Psoas muscle (tissue), 8 donors: ENCODE measurements around the gene ARFGAP3. TPM values are rescaled to one million over a fixed set of nuclear protein-coding genes. Genes with fewer than 3 reads are reported as not detected.

Experiments used
- ATAC-seq, 4 donors: fragments of 200-7000 bp; cut with Tn5 transposase; one replicate each; pipeline ENCODE4 v1.9.1; 2020; ENCODE audit warnings: moderate library complexity in 3 of 4, mild to moderate bottlenecking in 2 of 4
- DNase-seq, 2 donors: peaks; one replicate each; pipeline ENCODE4 v3.0.0-alpha.2; 2020
- H3K27ac ChIP-seq: fragments of 200-600 bp; one replicate; pipeline ENCODE4 v1.8.0; 2022
- H3K27me3 ChIP-seq, 3 donors: fragments of 200-600 bp in 1 of 3; one replicate each; pipeline versions ENCODE4 v1.6.1 to v1.8.0; 2013 to 2022; ENCODE audit warnings: low read length in 2 of 3, mild to moderate bottlenecking in 2 of 3, moderate library complexity in 1 of 3; ENCODE audit not compliant: insufficient read depth in 3 of 3
- H3K36me3 ChIP-seq, 2 donors: fragments of 200-600 bp in 1 of 2; one replicate each; pipeline versions ENCODE4 v1.6.1 to v1.8.0; 2013 to 2022; ENCODE audit warnings: low read depth in 1 of 2, mild to moderate bottlenecking in 1 of 2, moderate library complexity in 1 of 2; ENCODE audit not compliant: insufficient read depth in 1 of 2
- H3K4me1 ChIP-seq: fragments of 200-600 bp; one replicate; pipeline ENCODE4 v1.8.0; 2022
- H3K4me3 ChIP-seq: fragments of 200-600 bp; one replicate; pipeline ENCODE4 v1.8.0; 2022; ENCODE audit warnings: mild to moderate bottlenecking
- H3K9me3 ChIP-seq: fragments of 200-600 bp; one replicate; pipeline ENCODE4 v1.8.0; 2022
- WGBS, 3 donors: extraction: QIAGEN DNeasy Blood & Tissue Kit; methylation state at CpG; one replicate each; pipeline versions ENCODE4 v1.1.6 to v1.1.7; 2013; 5-methylcytosine and 5-hydroxymethylcytosine counted together
- intact Hi-C, 2 donors: fragments of 100-400 bp; cut with DNase I; formaldehyde crosslinking; loops; one replicate each; pipeline versions ENCODE4 v1.11.0 to v1.14.2; 2022
- polyA plus RNA-seq, 3 donors: library from polyadenylated mRNA; stranded (reverse); fragments of 200-250 nt; gene quantifications; one replicate each; pipeline ENCODE4 v1.2.3, GENCODE V29; 2013
- total RNA-seq, 4 donors: library from RNA; stranded (reverse); fragmentation: NEBNext Ultra II Directional in 2 of 4; extraction: Animal tissue kit (Norgen Biotek cat#: 25700) in 2 of 4; gene quantifications; one replicate each; pipeline versions ENCODE4 v1.2.1 to v1.2.4, GENCODE V29; 2021 to 2023
- TF ChIP-seq, protein P1 (sequence below): fragments of 200-600 bp; IDR thresholded peaks from one replicate; pipeline ENCODE4 v1.8.0; 2022; ENCODE audit warnings: antibody characterized with exemption
- donor health status: healthy with polysubstance abuse.
- donor health status: DM: no; HTN: no; CAD: no; lungs with moderate emphysema.
- donor health status: Bipolar disorder and iron deficiency.
- donor health status: healthy.
- donor health status: DM: yes; HTN: yes; CAD: no.
- donor health status: DM: no; HTN: no; CAD: no.
- donor health status: DM: no; HTN: no; CAD: no.
- donor health status: DM: yes; HTN: yes; CAD: no.

The ARFGAP3 gene
- total and polyA plus RNA-seq, 7 donors = 18.4 to 36.1 (median 23.8) TPM

- no peak for ATAC-seq
- Histone ChIP-seq H3K36me3 (peaks cover 0 to 56% of the 10 kb centered on the region in 2 donors), H3K9me3 (no peaks in the 10 kb centered on the region), H3K4me3 (no peak overlapping the region), H3K27ac (peak overlapping the region; percentile 76), H3K4me1 (peaks cover 32% of the 10 kb centered on the region), H3K27me3 (no peaks in the 10 kb centered on the region)
- 59 to 71% (median 70%) methylated on average over 33 of the region's 33 CpGs for WGBS, 3 donors
- intact Hi-C loops = loop anchor here in 1 of 2 donors (5.0 kb wide), 5 partner anchors 32 to 222 kb away; partner anchors contain the start of gene PACSIN2
- no peak for DNase-seq
- TF ChIP-seq, protein P1, sequence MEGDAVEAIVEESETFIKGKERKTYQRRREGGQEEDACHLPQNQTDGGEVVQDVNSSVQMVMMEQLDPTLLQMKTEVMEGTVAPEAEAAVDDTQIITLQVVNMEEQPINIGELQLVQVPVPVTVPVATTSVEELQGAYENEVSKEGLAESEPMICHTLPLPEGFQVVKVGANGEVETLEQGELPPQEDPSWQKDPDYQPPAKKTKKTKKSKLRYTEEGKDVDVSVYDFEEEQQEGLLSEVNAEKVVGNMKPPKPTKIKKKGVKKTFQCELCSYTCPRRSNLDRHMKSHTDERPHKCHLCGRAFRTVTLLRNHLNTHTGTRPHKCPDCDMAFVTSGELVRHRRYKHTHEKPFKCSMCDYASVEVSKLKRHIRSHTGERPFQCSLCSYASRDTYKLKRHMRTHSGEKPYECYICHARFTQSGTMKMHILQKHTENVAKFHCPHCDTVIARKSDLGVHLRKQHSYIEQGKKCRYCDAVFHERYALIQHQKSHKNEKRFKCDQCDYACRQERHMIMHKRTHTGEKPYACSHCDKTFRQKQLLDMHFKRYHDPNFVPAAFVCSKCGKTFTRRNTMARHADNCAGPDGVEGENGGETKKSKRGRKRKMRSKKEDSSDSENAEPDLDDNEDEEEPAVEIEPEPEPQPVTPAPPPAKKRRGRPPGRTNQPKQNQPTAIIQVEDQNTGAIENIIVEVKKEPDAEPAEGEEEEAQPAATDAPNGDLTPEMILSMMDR = no peak
Measured at GRCh38 chr22:42869888-42870480, 12.9 kb upstream of the ARFGAP3 start.

DNA sequence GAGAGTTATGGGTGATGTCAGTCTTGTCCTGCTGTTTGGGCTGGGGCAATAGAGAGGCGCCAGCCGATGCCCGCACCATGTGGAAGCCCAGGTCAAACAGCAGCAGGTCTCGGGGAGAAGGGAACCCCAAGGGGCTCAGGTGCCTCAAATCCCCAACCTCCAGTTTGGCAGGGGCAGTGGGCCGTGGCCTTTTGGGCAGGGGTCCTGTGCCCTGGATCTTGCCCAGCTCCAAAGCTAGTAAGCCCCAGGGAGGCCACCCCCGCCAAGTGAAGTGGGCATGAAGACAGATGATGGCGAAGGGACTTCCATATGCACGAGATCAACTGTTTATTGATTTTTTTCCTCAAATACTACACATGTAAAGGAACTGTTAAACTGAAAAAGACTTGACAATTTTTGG, 12.4 kb upstream of the ARFGAP3 start:
- TF ChIP-seq, protein P1 = no peak
- Histone ChIP-seq H3K27me3 (no peaks in the 10 kb centered on the region), H3K4me1 (peaks cover 32% of the 10 kb centered on the region), H3K36me3 (peaks cover 0 to 51% of the 10 kb centered on the region in 2 donors), H3K4me3 (no peak overlapping the region), H3K9me3 (no peaks in the 10 kb centered on the region), H3K27ac (peak overlapping the region; percentile 76)
- no peak for ATAC-seq
- no peak for DNase-seq
- 87 to 89% (median 88%) methylated on average over 8 of the region's 8 CpGs for WGBS, 3 donors
- intact Hi-C loops = loop anchor here in 1 of 2 donors (5.0 kb wide), 5 partner anchors 33 to 223 kb away; partner anchors contain the start of gene PACSIN2

- intact Hi-C loops = loop anchor here in 1 of 2 donors (5.0 kb wide), 5 partner anchors 34 to 224 kb away; partner anchors contain the start of gene PACSIN2
- TF ChIP-seq, protein P1 = no peak
- ATAC-seq (peak; percentile 80 to 89 (median 84)), DNase-seq (peak; percentile 75 to 91)
- WGBS, 3 donors = 37 to 42% (median 39%) methylated on average over 16 of the region's 16 CpGs
- H3K27ac ChIP-seq = peak overlapping the region; percentile 76
- peaks cover 32% of the 10 kb centered on the region for H3K4me1 ChIP-seq
- H3K4me3 ChIP-seq = no peak overlapping the region
- H3K9me3 ChIP-seq = no peaks in the 10 kb centered on the region
- H3K36me3 ChIP-seq = peaks cover 0 to 44% of the 10 kb centered on the region in 2 donors
- no peaks in the 10 kb centered on the region for H3K27me3 ChIP-seq
Measured at GRCh38 chr22:42868751-42869251, 11.7 kb upstream of the ARFGAP3 start.

DNA sequence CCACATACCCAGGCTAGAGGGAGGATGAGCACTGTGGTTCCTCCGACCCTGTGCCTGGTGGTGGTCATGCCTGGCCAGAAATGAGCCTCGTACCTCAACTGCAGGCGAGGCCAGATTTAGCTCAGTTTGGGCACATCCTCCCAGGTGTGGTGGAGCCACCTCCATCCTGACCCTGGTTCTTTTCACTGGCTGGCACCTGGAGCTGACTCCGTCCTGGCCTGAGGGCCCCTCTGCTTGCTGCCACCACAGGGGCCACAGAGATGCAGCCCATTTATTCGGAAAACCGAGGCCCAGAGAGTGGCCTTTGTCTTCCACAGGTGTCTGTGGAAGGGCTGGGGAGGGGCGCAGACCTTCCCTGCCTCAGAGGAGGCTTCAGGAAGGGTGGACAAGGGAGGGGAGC, 9.0 kb upstream of the ARFGAP3 start:
- no peak for ATAC-seq
- Histone ChIP-seq H3K9me3 (no peaks in the 10 kb centered on the region), H3K36me3 (peaks cover 0 to 17% of the 10 kb centered on the region in 2 donors), H3K27me3 (no peaks in the 10 kb centered on the region), H3K27ac (no peak overlapping the region), H3K4me3 (no peak overlapping the region), H3K4me1 (peaks cover 21% of the 10 kb centered on the region)
- no peak for DNase-seq
- WGBS, 3 donors = 90 to 94% (median 93%) methylated on average over 7 of the region's 7 CpGs
- intact Hi-C loops = loop anchor here in 1 of 2 donors (5.0 kb wide), 5 partner anchors 36 to 226 kb away; partner anchors contain the start of gene PACSIN2
- TF ChIP-seq, protein P1 = no peak
